HepG2 (cell line): ENCODE measurements around the gene TBC1D4. TPM values are rescaled to one million over a fixed set of nuclear protein-coding genes. Genes with fewer than 3 reads are reported as not detected.

Source experiments
- BRF2 ChIP-seq: sonication (generic); formaldehyde crosslinking; IDR thresholded peaks from 2 replicates; pipeline ENCODE4 v1.8.1; 2022; ENCODE audit warnings: mild to moderate bottlenecking, missing genetic modification reagents
- DPF2 ChIP-seq: sonication (generic); formaldehyde crosslinking; IDR thresholded peaks from 2 replicates; pipeline ENCODE4 v1.4.0; 2020; ENCODE audit warnings: mild to moderate bottlenecking, low read depth, missing genetic modification reagents, borderline replicate concordance
- ESRRA ChIP-seq: sonication (generic); formaldehyde crosslinking; IDR thresholded peaks from 2 replicates; pipeline ENCODE4 v1.5.1; 2020; ENCODE audit warnings: mild to moderate bottlenecking, low read depth, missing genetic modification reagents
- ETV5 ChIP-seq: IDR thresholded peaks from 2 replicates; pipeline ENCODE4 v1.6.1; 2018; ENCODE audit warnings: missing biosample characterization, missing genetic modification reagents, inconsistent platforms, borderline replicate concordance
- GZF1 ChIP-seq: sonication (generic); formaldehyde crosslinking; IDR thresholded peaks from 2 replicates; pipeline ENCODE4 v1.5.1; 2020; ENCODE audit warnings: mild to moderate bottlenecking, missing genetic modification reagents
- HHEX ChIP-seq: IDR thresholded peaks from 2 replicates; pipeline ENCODE4 v1.6.1; 2016; ENCODE audit warnings: control low read depth
- LCORL ChIP-seq, 2 experiments: fragments of 450-650 bp in 1 of 2; sonication (generic) in 1 of 2; formaldehyde crosslinking in 1 of 2; IDR thresholded peaks; 2 replicates each; pipeline versions ENCODE4 v1.5.0 to v1.6.1; 2017 to 2020; ENCODE audit warnings: antibody characterized with exemption in 1 of 2, missing genetic modification reagents in 1 of 2
- NFIC ChIP-seq: IDR thresholded peaks from 2 replicates; pipeline ENCODE4 v1.6.1; 2012; ENCODE audit warnings: mild to moderate bottlenecking, low read length, inconsistent platforms
- NFYC ChIP-seq: IDR thresholded peaks from 2 replicates; pipeline ENCODE4 v1.6.1; 2016; ENCODE audit warnings: missing genetic modification reagents, missing compliant biosample characterization
- NONO ChIP-seq, 2 experiments: fragments of 450-650 bp in 1 of 2; sonication (generic) in 1 of 2; formaldehyde crosslinking in 1 of 2; IDR thresholded peaks in 1 of 2; conservative IDR thresholded peaks in 1 of 2; 2 replicates each; pipeline versions ENCODE4 v1.6.1 to v1.8.0; 2017 to 2022; ENCODE audit warnings: mild to moderate bottlenecking in 1 of 2, missing genetic modification reagents in 1 of 2, moderate library complexity in 1 of 2
- NR0B2 ChIP-seq: sonication (generic); formaldehyde crosslinking; IDR thresholded peaks from 2 replicates; pipeline ENCODE4 v1.4.0; 2020; ENCODE audit warnings: mild to moderate bottlenecking, missing genetic modification reagents
- NR2C2 ChIP-seq: sonication (generic); formaldehyde crosslinking; IDR thresholded peaks from 2 replicates; pipeline ENCODE4 v1.4.0; 2020; ENCODE audit warnings: missing genetic modification reagents, mild to moderate bottlenecking, moderate library complexity, borderline replicate concordance
- NR2F2 ChIP-seq: IDR thresholded peaks from 2 replicates; pipeline ENCODE4 v1.6.1; 2012; ENCODE audit warnings: low read depth, inconsistent platforms, borderline replicate concordance
- SMC3 ChIP-seq: IDR thresholded peaks from 2 replicates; pipeline ENCODE4 v1.6.1; 2011; ENCODE audit warnings: low read length, improper control_type of control experiment
- SOX6 ChIP-seq, 2 experiments: fragments of 450-650 bp in 1 of 2; sonication (generic) in 1 of 2; formaldehyde crosslinking in 1 of 2; IDR thresholded peaks; 2 replicates each; pipeline versions ENCODE4 v1.4.0 to v1.6.1; 2017 to 2020; ENCODE audit warnings: antibody characterized with exemption in 1 of 2, mild to moderate bottlenecking in 1 of 2, missing genetic modification reagents in 1 of 2
- ZFX ChIP-seq: sonication (generic); formaldehyde crosslinking; IDR thresholded peaks from 2 replicates; pipeline ENCODE4 v1.4.0; 2020; ENCODE audit warnings: mild to moderate bottlenecking, low read depth, missing genetic modification reagents, moderate library complexity
- ZMYM4 ChIP-seq: sonication (generic); formaldehyde crosslinking; IDR thresholded peaks from 2 replicates; pipeline ENCODE4 v1.8.1; 2023; ENCODE audit warnings: mild to moderate bottlenecking, missing genetic modification reagents
- ZNF18 ChIP-seq: sonication (generic); formaldehyde crosslinking; IDR thresholded peaks from 2 replicates; pipeline ENCODE4 v1.8.0; 2022; ENCODE audit warnings: mild to moderate bottlenecking, missing genetic modification reagents; ENCODE audit not compliant: insufficient replicate concordance
- ZNF274 ChIP-seq: sonication (generic); formaldehyde crosslinking; IDR thresholded peaks from 2 replicates; pipeline ENCODE4 v1.5.1; 2020; ENCODE audit warnings: mild to moderate bottlenecking, missing genetic modification reagents
- ZNF414 ChIP-seq: sonication (generic); formaldehyde crosslinking; IDR thresholded peaks from 2 replicates; pipeline ENCODE4 v1.5.0; 2020; ENCODE audit warnings: missing genetic modification reagents
- ZNF430 ChIP-seq: sonication (generic); formaldehyde crosslinking; IDR thresholded peaks from 2 replicates; pipeline ENCODE4 v1.9.0; 2021; ENCODE audit warnings: mild to moderate bottlenecking, missing genetic modification reagents
- ZNF432 ChIP-seq: sonication (generic); formaldehyde crosslinking; IDR thresholded peaks from 2 replicates; pipeline ENCODE4 v1.5.0; 2020; ENCODE audit warnings: missing genetic modification reagents, mild to moderate bottlenecking, borderline replicate concordance
- ZNF451 ChIP-seq: sonication (generic); formaldehyde crosslinking; IDR thresholded peaks from 2 replicates; pipeline ENCODE4 v1.5.0; 2020; ENCODE audit warnings: mild to moderate bottlenecking, missing genetic modification reagents
- ZNF543 ChIP-seq: sonication (generic); formaldehyde crosslinking; IDR thresholded peaks from 2 replicates; pipeline ENCODE4 v1.4.0; 2020; ENCODE audit warnings: mild to moderate bottlenecking, missing genetic modification reagents
- ZNF784 ChIP-seq: sonication (generic); formaldehyde crosslinking; IDR thresholded peaks from 2 replicates; pipeline ENCODE4 v1.5.1; 2020; ENCODE audit warnings: missing genetic modification reagents, mild to moderate bottlenecking, borderline replicate concordance
- polyA plus RNA-seq, 8 experiments: library from polyadenylated mRNA; depleted of rRNA in 3 of 8; stranded (reverse) in 7 of 8; unstranded in 1 of 8; fragments of >200 nt; fragmentation: Illumina TruSeq in 4 of 8; extraction: Trizol in 4 of 8; gene quantifications; 2 replicates each; pipeline versions ENCODE4 v1.2.1 to v1.2.3, GENCODE V29; 2011 to 2016; ENCODE audit warnings: low read depth in 4 of 8, missing spikeins in 1 of 8, mixed read lengths in 1 of 8; ENCODE audit not compliant: insufficient read depth in 1 of 8
- total RNA-seq, 5 experiments: library from RNA; depleted of rRNA; stranded (reverse); fragments of >200 nt; fragmentation: Illumina TruSeq; extraction: Trizol; gene quantifications; 2 replicates each; pipeline ENCODE4 v1.2.3, GENCODE V29; 2016; ENCODE audit warnings: low read depth in 1 of 5

Gene TBC1D4
- total and polyA plus RNA-seq, 2 of the 13 experiments (the other 11 are each of a cell fraction or from before 2014, with no cell fraction given): 35.9 to 64.4 TPM

GRCh38 chr13:75411924-75412537 lies 69.9 kb downstream of the TBC1D4 start (continued):
- TF ChIP-seq ETV5 (peak; percentile 74; the same call in 1 of the 2 replicates), SMC3 (peak; percentile 20; the same call in 1 of the 2 replicates), NR0B2 (CRISPR knock-in tag) (no peak), BRF2 (CRISPR knock-in tag) (no peak), ZNF414 (CRISPR knock-in tag) (0 out of 2 replicates have a peak, but pooled peaks have one; percentile 59), GZF1 (CRISPR knock-in tag) (no peak), ZNF18 (no peak), HHEX (CRISPR knock-in tag) (0 out of 2 replicates have a peak, but pooled peaks have one; percentile 44), NONO (IDR thresholded peaks at IDR 0.05) (no peak), NONO (CRISPR knock-in tag; conservative IDR thresholded peaks at IDR 0.05) (peak; percentile 42; the same call in 1 of the 2 replicates), ZNF430 (CRISPR knock-in tag) (peak; percentile 69; the same call in 1 of the 2 replicates), NR2F2 (peak; percentile 87), ZMYM4 (peak; percentile 81), ZNF432 (no peak), ZFX (CRISPR knock-in tag) (peak; percentile 49; the same call in 1 of the 2 replicates), ZNF543 (CRISPR knock-in tag) (peak; percentile 36; the same call in 1 of the 2 replicates), SOX6 (IDR thresholded peaks at IDR 0.05) (no peak), SOX6 (CRISPR knock-in tag; IDR thresholded peaks at IDR 0.05) (peak; percentile 87), ZNF784 (CRISPR knock-in tag) (peak; percentile 72; the same call in 1 of the 2 replicates), NFIC (peak; percentile 39; the same call in 1 of the 2 replicates), ESRRA (CRISPR knock-in tag) (peak; percentile 56; the same call in 1 of the 2 replicates), NR2C2 (CRISPR knock-in tag) (peak; percentile 89), LCORL (IDR thresholded peaks at IDR 0.05) (no peak), LCORL (CRISPR knock-in tag; IDR thresholded peaks at IDR 0.05) (peak; percentile 82), ZNF274 (no peak), ZNF451 (CRISPR knock-in tag) (no peak), DPF2 (peak; percentile 91), NFYC (CRISPR knock-in tag) (0 out of 2 replicates have a peak, but pooled peaks have one; percentile 13)
